Mononuclear cell (primary cell): ENCODE measurements around the gene PDE4A. TPM values are rescaled to one million over a fixed set of nuclear protein-coding genes. Genes with fewer than 3 reads are reported as not detected.
"Not testable (repeated sequence)": the region's sequence is repeated elsewhere in the genome, so short reads cannot be mapped to it uniquely, and the experiment has no call there.

Source experiments
- H3K27me3 ChIP-seq: 2 replicates; pipeline ENCODE4 v1.6.0; 2011; ENCODE audit warnings: low read length, control low read depth; ENCODE audit not compliant: insufficient read depth
- H3K4me1 ChIP-seq: 2 replicates; pipeline ENCODE4 v1.5.1; 2011; ENCODE audit warnings: mild to moderate bottlenecking, low read length, control low read depth; ENCODE audit not compliant: insufficient read depth
- H3K4me3 ChIP-seq: 2 replicates; pipeline ENCODE4 v1.5.1; 2011; ENCODE audit warnings: mild to moderate bottlenecking, low read length, moderate library complexity
- H3K9me3 ChIP-seq: 2 replicates; pipeline ENCODE4 v1.5.1; 2011; ENCODE audit warnings: low read depth, mild to moderate bottlenecking, control low read depth, low read length
- total RNA-seq: library from RNA; depleted of rRNA; stranded (reverse); fragments of >200 nt; gene quantifications from one replicate; pipeline ENCODE4 v1.2.3, GENCODE V29; 2012

PDE4A gene
- total RNA-seq = 7.2 TPM

- peaks cover 90% of the 10 kb centered on the region for H3K4me1 ChIP-seq
- no peak within 1 kb of the TSS for H3K4me3 ChIP-seq
- H3K27me3 ChIP-seq = peaks cover 51% of the 10 kb centered on the region
- no peaks in the 10 kb centered on the region for H3K9me3 ChIP-seq
Measured at GRCh38 chr19:10420444-10421239, at the start of gene PDE4A. Gene PDE4A (plus strand): TSS chr19:10420538. CDS start chr19:10420765, 227 bp downstream.

- Histone ChIP-seq H3K4me1 (peaks cover 28% of the 10 kb centered on the region), H3K27me3 (no peaks in the 10 kb centered on the region), H3K9me3 (no peaks in the 10 kb centered on the region), H3K4me3 (no peak overlapping the region)
Measured at GRCh38 chr19:10372690-10373089, 47.6 kb upstream of the PDE4A start.

- peaks cover 45% of the 10 kb centered on the region for H3K4me1 ChIP-seq
- no peaks in the 10 kb centered on the region for H3K9me3 ChIP-seq
- no peaks in the 10 kb centered on the region for H3K27me3 ChIP-seq
- no peak overlapping the region for H3K4me3 ChIP-seq
Measured at GRCh38 chr19:10374931-10375330, 45.4 kb upstream of the PDE4A start.

- not testable (repeated sequence) for H3K4me3 ChIP-seq, H3K27me3 ChIP-seq, H3K9me3 ChIP-seq
- peaks cover 57% of the 10 kb centered on the region for H3K4me1 ChIP-seq
Measured at GRCh38 chr19:10377140-10377640, 43.1 kb upstream of the PDE4A start.

GRCh38 chr19:10378124-10378523 is 42.2 kb upstream of the PDE4A start:
- Histone ChIP-seq H3K9me3 (no peaks in the 10 kb centered on the region), H3K4me3 (no peak overlapping the region), H3K4me1 (peaks cover 56% of the 10 kb centered on the region), H3K27me3 (no peaks in the 10 kb centered on the region)

GRCh38 chr19:10379880-10380312 is 40.4 kb upstream of the PDE4A start:
- Histone ChIP-seq H3K4me3 (peak overlapping the region; percentile 98), H3K27me3 (no peaks in the 10 kb centered on the region), H3K9me3 (no peaks in the 10 kb centered on the region), H3K4me1 (peaks cover 43% of the 10 kb centered on the region)

- no peaks in the 10 kb centered on the region for H3K27me3 ChIP-seq
- peak within 1 kb of the TSS; percentile 98 for H3K4me3 ChIP-seq
- no peaks in the 10 kb centered on the region for H3K9me3 ChIP-seq
- peaks cover 37% of the 10 kb centered on the region for H3K4me1 ChIP-seq
Measured at GRCh38 chr19:10380313-10381102, 39.8 kb upstream of the PDE4A start, which contains the start of gene TYK2. Gene TYK2 (minus strand): TSS chr19:10380572. CDS start chr19:10378406, 2,166 bp downstream.

GRCh38 chr19:10383223-10383499 is 37.2 kb upstream of the PDE4A start:
- not testable (repeated sequence) for H3K27me3 ChIP-seq, H3K9me3 ChIP-seq, H3K4me3 ChIP-seq
- H3K4me1 ChIP-seq = peaks cover 36% of the 10 kb centered on the region

- Histone ChIP-seq H3K4me3 (no peak overlapping the region), H3K4me1 (peaks cover 22% of the 10 kb centered on the region), H3K27me3 (no peaks in the 10 kb centered on the region), H3K9me3 (no peaks in the 10 kb centered on the region)
Measured at GRCh38 chr19:10384580-10384979, 35.8 kb upstream of the PDE4A start.

GRCh38 chr19:10388957-10389356 is 31.4 kb upstream of the PDE4A start:
- H3K27me3 ChIP-seq = no peaks in the 10 kb centered on the region
- no peak overlapping the region for H3K4me3 ChIP-seq
- no peaks in the 10 kb centered on the region for H3K4me1 ChIP-seq
- no peaks in the 10 kb centered on the region for H3K9me3 ChIP-seq

- Histone ChIP-seq H3K4me1 (no peaks in the 10 kb centered on the region), H3K9me3 (no peaks in the 10 kb centered on the region), H3K4me3 (no peak overlapping the region), H3K27me3 (no peaks in the 10 kb centered on the region)
Measured at GRCh38 chr19:10389863-10390262, 30.5 kb upstream of the PDE4A start.

GRCh38 chr19:10390652-10391286 is 29.6 kb upstream of the PDE4A start:
- H3K4me3 ChIP-seq = no peak overlapping the region
- H3K27me3 ChIP-seq = no peaks in the 10 kb centered on the region
- no peaks in the 10 kb centered on the region for H3K4me1 ChIP-seq
- H3K9me3 ChIP-seq = no peaks in the 10 kb centered on the region

- H3K4me3 ChIP-seq = no peak overlapping the region
- H3K9me3 ChIP-seq = no peaks in the 10 kb centered on the region
- H3K27me3 ChIP-seq = no peaks in the 10 kb centered on the region
- no peaks in the 10 kb centered on the region for H3K4me1 ChIP-seq
Measured at GRCh38 chr19:10392120-10392519, 28.2 kb upstream of the PDE4A start.

GRCh38 chr19:10393137-10393536 is 27.2 kb upstream of the PDE4A start:
- H3K9me3 ChIP-seq = no peaks in the 10 kb centered on the region
- H3K4me3 ChIP-seq = no peak overlapping the region
- no peaks in the 10 kb centered on the region for H3K4me1 ChIP-seq
- H3K27me3 ChIP-seq = no peaks in the 10 kb centered on the region

GRCh38 chr19:10395003-10395402 is 25.3 kb upstream of the PDE4A start:
- Histone ChIP-seq H3K27me3 (no peaks in the 10 kb centered on the region), H3K9me3 (no peaks in the 10 kb centered on the region), H3K4me1 (peaks cover 2% of the 10 kb centered on the region), H3K4me3 (no peak overlapping the region)
